Activated naive CD8-positive, alpha-beta T cell treated with anti-CD3 and anti-CD28 coated beads, Interleukin-2, amount 50 U/mL, for 24 hours (primary cell): ENCODE data around the gene POLD4.
A peak's percentile ranks its signal among the peaks of the same experiment; 100 is the strongest.

Source experiments
- ATAC-seq: fragments of 150-1000 bp; cut with Tn5 transposase; one replicate; pipeline ENCODE4 v1.10.0; 2021
- DNase-seq: peaks from one replicate; pipeline ENCODE4 v3.0.0; 2021
- H3K27ac Mint-ChIP-seq: one replicate; pipeline ENCODE4 v1.8.0; 2021; ENCODE audit warnings: mild to moderate bottlenecking, mixed read lengths
- H3K27me3 Mint-ChIP-seq: one replicate; pipeline ENCODE4 v1.8.0; 2021; ENCODE audit warnings: mixed read lengths
- H3K36me3 Mint-ChIP-seq: one replicate; pipeline ENCODE4 v1.8.0; 2021; ENCODE audit warnings: low read depth, mixed read lengths
- H3K4me1 Mint-ChIP-seq: one replicate; pipeline ENCODE4 v1.8.0; 2021; ENCODE audit warnings: mixed read lengths
- H3K4me3 Mint-ChIP-seq: one replicate; pipeline ENCODE4 v1.8.0; 2021; ENCODE audit warnings: mild to moderate bottlenecking, moderate library complexity, mixed read lengths
- H3K9me3 Mint-ChIP-seq: one replicate; pipeline ENCODE4 v1.8.0; 2021; ENCODE audit warnings: mixed read lengths

POLD4 gene

GRCh38 chr11:67376873-67377808 lies 23.8 kb upstream of the POLD4 start:
- no peak overlapping the region for H3K27ac Mint-ChIP-seq
- H3K4me1 Mint-ChIP-seq, result peaks cover 36% of the 10 kb centered on the region
- no peak for ATAC-seq
- H3K4me3 Mint-ChIP-seq, result no peak overlapping the region
- DNase-seq, result no peak
- peaks cover 11% of the 10 kb centered on the region for H3K27me3 Mint-ChIP-seq
- no peaks in the 10 kb centered on the region for H3K36me3 Mint-ChIP-seq
- no peaks in the 10 kb centered on the region for H3K9me3 Mint-ChIP-seq

GRCh38 chr11:67376063-67376820 lies 22.9 kb upstream of the POLD4 start:
- H3K27ac Mint-ChIP-seq, result no peak overlapping the region
- peaks cover 38% of the 10 kb centered on the region for H3K4me1 Mint-ChIP-seq
- no peaks in the 10 kb centered on the region for H3K36me3 Mint-ChIP-seq
- no peaks in the 10 kb centered on the region for H3K9me3 Mint-ChIP-seq
- peaks cover 18% of the 10 kb centered on the region for H3K27me3 Mint-ChIP-seq
- H3K4me3 Mint-ChIP-seq, result no peak overlapping the region
- no peak for ATAC-seq
- DNase-seq, result no peak

- no peaks in the 10 kb centered on the region for H3K9me3 Mint-ChIP-seq
- H3K27ac Mint-ChIP-seq, result no peak overlapping the region
- no peak for ATAC-seq
- no peak overlapping the region for H3K4me3 Mint-ChIP-seq
- no peaks in the 10 kb centered on the region for H3K36me3 Mint-ChIP-seq
- H3K4me1 Mint-ChIP-seq, result peaks cover 37% of the 10 kb centered on the region
- no peak for DNase-seq
- peaks cover 24% of the 10 kb centered on the region for H3K27me3 Mint-ChIP-seq
These were observed 22.1 kb upstream of the POLD4 start for GRCh38 chr11:67375320-67376055.

- ATAC-seq (no peak), DNase-seq (no peak)
- Mint-ChIP-seq H3K9me3 (no peaks in the 10 kb centered on the region), H3K27me3 (peaks cover 26% of the 10 kb centered on the region), H3K27ac (peak overlapping the region; percentile 79), H3K4me1 (peaks cover 41% of the 10 kb centered on the region), H3K36me3 (no peaks in the 10 kb centered on the region), H3K4me3 (peak overlapping the region; percentile 87)
These were observed 21.4 kb upstream of the POLD4 start for GRCh38 chr11:67374571-67375281.

- DNase-seq, result peak; percentile 68
- Mint-ChIP-seq H3K27me3 (peaks cover 26% of the 10 kb centered on the region), H3K36me3 (no peaks in the 10 kb centered on the region), H3K4me3 (peak overlapping the region; percentile 87), H3K9me3 (no peaks in the 10 kb centered on the region), H3K27ac (peak overlapping the region; percentile 88), H3K4me1 (peaks cover 45% of the 10 kb centered on the region)
- ATAC-seq, result peak; percentile 60
These were observed 20.6 kb upstream of the POLD4 start for GRCh38 chr11:67373648-67374570.

GRCh38 chr11:67372993-67373647 lies 19.8 kb upstream of the POLD4 start, which contains the start of gene CLCF1:
CLCF1 (minus strand) TSS chr11:67373598; CDS start chr11:67373539, 59 bp downstream.
- DNase-seq (peak; percentile 42), ATAC-seq (peak; percentile 6)
- peak within 1 kb of the TSS; percentile 87 for H3K4me3 Mint-ChIP-seq
- H3K4me1 Mint-ChIP-seq, result peaks cover 47% of the 10 kb centered on the region
- H3K27ac Mint-ChIP-seq, result peak within 1 kb of the TSS; percentile 88
- H3K27me3 Mint-ChIP-seq, result peaks cover 26% of the 10 kb centered on the region
- H3K36me3 Mint-ChIP-seq, result no peaks in the 10 kb centered on the region
- H3K9me3 Mint-ChIP-seq, result no peaks in the 10 kb centered on the region

- Mint-ChIP-seq H3K4me3 (peak overlapping the region; percentile 75), H3K36me3 (no peaks in the 10 kb centered on the region), H3K27ac (no peak overlapping the region), H3K4me1 (peaks cover 54% of the 10 kb centered on the region), H3K9me3 (no peaks in the 10 kb centered on the region), H3K27me3 (peaks cover 28% of the 10 kb centered on the region)
- ATAC-seq (no peak), DNase-seq (no peak)
These were observed 19.1 kb upstream of the POLD4 start for GRCh38 chr11:67372321-67372992.

- DNase-seq, result no peak
- H3K4me3 Mint-ChIP-seq, result peak overlapping the region; percentile 75
- H3K9me3 Mint-ChIP-seq, result no peaks in the 10 kb centered on the region
- no peaks in the 10 kb centered on the region for H3K36me3 Mint-ChIP-seq
- H3K27me3 Mint-ChIP-seq, result peaks cover 28% of the 10 kb centered on the region
- H3K27ac Mint-ChIP-seq, result no peak overlapping the region
- peaks cover 54% of the 10 kb centered on the region for H3K4me1 Mint-ChIP-seq
- no peak for ATAC-seq
These were observed 18.6 kb upstream of the POLD4 start for GRCh38 chr11:67371911-67372320.

- no peak for DNase-seq
- H3K27ac Mint-ChIP-seq, result no peak overlapping the region
- peaks cover 55% of the 10 kb centered on the region for H3K4me1 Mint-ChIP-seq
These were observed 18.0 kb upstream of the POLD4 start for GRCh38 chr11:67371189-67371910.

GRCh38 chr11:67370351-67371076 lies 17.2 kb upstream of the POLD4 start:
- Mint-ChIP-seq H3K27me3 (peaks cover 29% of the 10 kb centered on the region), H3K36me3 (peaks cover 2% of the 10 kb centered on the region), H3K9me3 (no peaks in the 10 kb centered on the region), H3K4me1 (peaks cover 63% of the 10 kb centered on the region), H3K4me3 (no peak overlapping the region), H3K27ac (no peak overlapping the region)
- no peak for DNase-seq
- no peak for ATAC-seq

More at GRCh38 chr11:67371189-67371910, 18.0 kb upstream of the POLD4 start:
- Mint-ChIP-seq H3K4me3 (peak overlapping the region; percentile 75), H3K27me3 (peaks cover 29% of the 10 kb centered on the region), H3K9me3 (no peaks in the 10 kb centered on the region), H3K36me3 (no peaks in the 10 kb centered on the region)
- ATAC-seq, result peak; percentile 17

- H3K4me3 Mint-ChIP-seq, result no peak overlapping the region
- no peak overlapping the region for H3K27ac Mint-ChIP-seq
- peaks cover 3% of the 10 kb centered on the region for H3K36me3 Mint-ChIP-seq
These were observed 16.5 kb upstream of the POLD4 start for GRCh38 chr11:67369801-67370284.

More at GRCh38 chr11:67369801-67370284, 16.5 kb upstream of the POLD4 start:
- Mint-ChIP-seq H3K4me1 (peaks cover 67% of the 10 kb centered on the region), H3K9me3 (no peaks in the 10 kb centered on the region), H3K27me3 (peaks cover 29% of the 10 kb centered on the region)
- no peak for DNase-seq
- ATAC-seq, result no peak
